ENCODE measurements around the gene CHST10. TPM values are rescaled to one million over a fixed set of nuclear protein-coding genes. Genes with fewer than 3 reads are reported as not detected.
"Not testable (repeated sequence)": the region's sequence is repeated elsewhere in the genome, so short reads cannot be mapped to it uniquely, and the experiment has no call there.

The CHST10 gene
- polyA plus RNA-seq, 10 donors = 9.9 to 15.9 (median 11.2) TPM

GRCh38 chr2:100395532-100396350, 21.7 kb downstream of the CHST10 start:
- DNase-seq = no peak

GRCh38 chr2:100394111-100394641, 23.3 kb downstream of the CHST10 start:
- no peak for DNase-seq

GRCh38 chr2:100393362-100393761, 24.1 kb downstream of the CHST10 start:
- DNase-seq = no peak

- no peak for DNase-seq
Observed at GRCh38 chr2:100392715-100393114, 24.8 kb downstream of the CHST10 start.

GRCh38 chr2:100391735-100392515, 25.5 kb downstream of the CHST10 start:
- DNase-seq = no peak

DNA sequence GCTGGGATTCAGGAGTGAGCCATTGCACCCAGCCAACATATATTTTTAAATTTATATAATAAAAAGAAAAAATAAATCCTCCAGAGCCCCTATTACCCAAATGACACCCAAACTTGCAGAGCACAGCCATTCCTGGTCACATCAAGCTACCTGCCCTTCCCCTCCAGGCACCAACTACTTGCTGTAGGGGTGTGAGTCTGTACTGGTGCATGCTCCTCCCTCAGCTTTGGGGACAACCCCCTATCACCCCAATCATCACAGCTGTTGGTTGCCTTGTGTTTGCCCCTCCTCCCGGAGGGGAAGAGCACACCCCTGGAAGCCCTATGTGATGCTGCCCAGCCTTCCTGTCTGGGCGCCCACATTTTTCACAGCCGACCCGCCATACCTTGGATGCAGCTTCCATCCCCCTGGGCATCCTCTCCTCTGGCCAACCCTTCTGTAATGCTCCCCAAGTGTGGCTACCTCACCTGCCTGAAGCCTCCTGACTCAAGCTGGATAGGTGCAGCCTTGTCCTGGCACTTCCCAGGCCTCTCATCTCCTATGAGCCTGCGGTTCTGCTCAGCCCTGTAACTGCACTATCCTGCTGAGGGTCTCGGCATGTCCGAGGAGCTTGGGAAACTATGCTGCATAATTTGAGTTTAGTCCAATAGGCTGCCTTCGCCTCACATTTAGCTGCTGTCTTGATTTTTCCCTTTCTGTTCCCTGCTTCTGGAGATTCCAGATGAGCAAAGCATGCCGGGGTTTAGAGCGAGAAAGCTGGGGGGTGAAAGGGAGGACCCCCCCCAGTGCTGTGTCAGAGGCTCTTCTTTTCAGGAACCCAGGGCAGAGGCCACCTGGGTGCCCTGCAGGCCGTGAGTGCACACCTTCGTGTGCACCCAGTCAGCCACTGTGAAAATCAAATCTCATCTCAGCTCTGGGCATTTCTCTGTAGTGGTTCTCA, 27.2 kb downstream of the CHST10 start:
- no peak for DNase-seq

- no peak for DNase-seq
Observed at GRCh38 chr2:100388703-100389102, 28.8 kb downstream of the CHST10 start.

GRCh38 chr2:100383954-100384353, 33.5 kb downstream of the CHST10 start:
- no peak for DNase-seq

- DNase-seq = no peak
Observed at GRCh38 chr2:100383306-100383705, 34.2 kb downstream of the CHST10 start.

- peak; percentile 53 to 71 (median 66) for DNase-seq
Observed at GRCh38 chr2:100381240-100381639, 36.2 kb downstream of the CHST10 start.

DNA sequence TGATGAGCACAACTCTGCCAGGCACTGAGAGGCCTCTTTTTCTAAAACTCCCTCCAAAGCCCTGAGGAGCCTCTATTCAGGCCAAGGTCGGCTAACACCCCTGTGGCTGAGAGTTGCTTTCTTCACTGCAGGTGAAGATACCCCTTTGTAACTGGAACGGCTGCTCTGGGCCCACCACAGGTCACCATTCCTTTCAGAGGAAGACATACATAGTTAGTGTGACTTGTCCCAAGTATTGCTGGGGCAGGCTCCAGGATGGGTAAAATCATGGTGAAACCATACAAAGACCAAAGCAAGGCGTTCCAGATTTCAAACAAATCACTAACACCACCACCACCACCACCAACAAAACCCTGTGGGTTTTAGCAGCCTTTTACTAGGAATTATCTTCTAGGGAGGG, 36.8 kb downstream of the CHST10 start:
- DNase-seq = no peak

DNA sequence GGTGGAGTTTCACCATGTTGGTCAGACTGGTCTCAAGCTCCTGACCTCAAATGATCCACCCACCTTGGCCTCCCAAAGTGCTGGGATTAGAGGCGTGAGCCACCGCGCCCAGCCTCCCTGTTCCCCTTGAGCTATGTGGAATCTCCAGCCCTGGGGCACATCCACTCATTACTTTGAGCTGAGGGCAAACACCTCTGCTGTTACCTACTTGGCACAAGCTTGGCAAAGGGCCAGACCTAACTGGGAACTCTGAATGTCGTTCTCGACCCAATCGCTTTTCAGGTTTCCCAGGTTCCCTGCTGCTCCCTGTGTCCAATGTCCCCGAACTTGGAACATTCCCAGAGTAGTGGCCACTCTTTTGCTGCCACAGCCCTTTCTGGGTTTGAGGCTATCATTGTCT, 40.6 kb downstream of the CHST10 start:
- DNase-seq = no peak

DNA sequence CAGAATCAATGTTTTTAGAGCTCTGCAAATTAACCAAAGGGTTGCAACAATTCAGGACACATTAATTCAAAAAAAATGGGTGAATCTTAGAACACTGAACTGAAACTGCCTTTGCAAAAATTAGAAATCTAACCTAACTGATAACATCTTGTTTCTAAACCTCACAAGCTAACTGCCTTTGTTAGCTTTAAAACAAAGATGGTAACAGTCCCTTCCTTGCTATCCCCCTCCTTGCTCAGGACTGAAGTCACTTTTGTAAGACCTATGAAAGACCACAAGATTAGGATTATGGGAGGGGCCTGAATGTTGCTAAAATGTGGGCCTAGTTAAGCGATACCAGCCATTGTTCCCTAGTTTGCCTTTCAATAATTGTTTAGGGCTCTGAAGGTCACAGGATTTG, 50.3 kb downstream of the CHST10 start:
- DNase-seq = no peak

DNA sequence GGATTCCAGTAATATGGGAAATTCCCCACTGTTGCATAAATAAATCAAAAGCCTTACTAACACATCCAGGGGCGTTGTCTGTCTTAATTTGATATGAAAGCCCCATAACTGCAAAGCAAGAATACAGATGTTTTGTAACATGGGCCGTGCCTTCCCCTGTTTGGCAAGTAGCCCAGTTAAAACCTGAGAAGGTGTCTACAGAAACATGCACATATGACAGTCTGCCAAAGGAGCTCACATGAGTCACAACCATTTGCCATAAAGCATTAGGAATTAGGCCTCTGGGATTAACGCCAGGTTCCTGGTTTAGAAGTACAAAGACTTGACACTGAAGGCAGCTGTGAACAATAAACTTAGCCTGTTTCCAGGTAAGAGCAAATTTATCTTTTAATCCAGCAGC, 52.0 kb downstream of the CHST10 start:
- peak; percentile 12 to 54 (median 30) for DNase-seq

- not testable (repeated sequence) for DNase-seq
Observed at GRCh38 chr2:100362269-100362668, 55.2 kb downstream of the CHST10 start.

DNA sequence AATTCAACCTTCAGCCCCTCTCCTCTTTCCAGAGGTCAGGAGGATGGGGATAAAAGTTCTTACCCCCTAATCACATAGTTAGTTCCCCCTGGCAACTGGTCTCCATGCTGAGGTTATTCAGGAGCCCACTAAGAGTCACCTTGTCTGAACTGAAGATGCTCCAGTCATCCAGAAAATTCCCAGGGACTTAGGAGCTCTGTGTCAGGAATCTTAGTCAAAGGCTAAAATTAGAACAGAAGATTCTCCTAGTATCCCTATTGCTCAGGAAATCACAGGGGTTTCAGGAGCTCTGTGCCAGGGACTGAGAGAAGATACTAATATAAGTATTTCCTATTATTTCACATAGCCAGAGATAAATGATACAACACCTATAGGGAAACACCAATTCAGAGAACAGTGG, 57.9 kb downstream of the CHST10 start:
- no peak for DNase-seq

DNA sequence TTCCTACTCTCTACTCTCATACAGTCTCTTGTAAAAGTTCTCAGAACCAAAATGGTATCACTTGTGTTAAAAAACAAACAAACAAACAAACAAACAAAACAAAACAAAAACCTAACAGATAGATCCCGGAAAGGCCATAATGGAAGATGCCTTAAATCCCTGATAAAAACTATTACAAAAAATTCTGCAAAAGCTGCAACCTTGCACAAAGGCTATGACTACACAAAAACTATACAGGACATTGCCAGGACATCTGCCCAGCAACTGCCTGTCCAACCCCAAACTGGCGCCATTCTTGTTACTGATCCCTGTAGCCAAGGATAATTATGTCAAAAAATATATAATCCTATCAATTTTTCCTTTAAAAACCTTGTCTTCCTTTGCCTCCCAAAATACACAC, 58.9 kb downstream of the CHST10 start:
- DNase-seq = no peak

- DNase-seq = no peak
Observed at GRCh38 chr2:100352521-100352920, 64.9 kb downstream of the CHST10 start.

DNA sequence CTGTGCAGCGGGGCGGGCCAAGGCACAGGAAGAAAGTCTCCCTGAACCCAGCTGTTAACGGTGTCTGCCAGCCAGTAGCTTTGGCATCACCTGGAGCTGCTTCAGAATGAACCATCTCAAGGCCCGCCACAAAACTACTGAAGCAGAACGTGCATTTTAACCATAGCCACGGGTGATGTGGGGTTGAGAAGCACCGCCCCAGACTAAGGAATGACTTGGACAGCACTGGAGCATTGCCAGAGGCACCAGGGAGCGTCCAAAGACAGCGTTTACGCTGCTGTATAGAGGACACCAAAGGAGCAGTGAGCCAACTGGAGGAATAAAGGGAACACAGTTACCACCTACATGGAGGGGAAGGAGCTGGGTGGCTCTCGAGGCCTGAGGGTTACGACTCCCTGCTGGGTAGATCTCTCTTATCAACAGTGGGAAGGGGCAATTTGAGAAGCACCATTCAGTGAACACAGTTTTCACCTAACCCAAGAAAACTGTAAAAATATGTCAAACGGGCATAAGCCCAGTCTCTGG, 66.7 kb downstream of the CHST10 start:
- DNase-seq = no peak

DNA sequence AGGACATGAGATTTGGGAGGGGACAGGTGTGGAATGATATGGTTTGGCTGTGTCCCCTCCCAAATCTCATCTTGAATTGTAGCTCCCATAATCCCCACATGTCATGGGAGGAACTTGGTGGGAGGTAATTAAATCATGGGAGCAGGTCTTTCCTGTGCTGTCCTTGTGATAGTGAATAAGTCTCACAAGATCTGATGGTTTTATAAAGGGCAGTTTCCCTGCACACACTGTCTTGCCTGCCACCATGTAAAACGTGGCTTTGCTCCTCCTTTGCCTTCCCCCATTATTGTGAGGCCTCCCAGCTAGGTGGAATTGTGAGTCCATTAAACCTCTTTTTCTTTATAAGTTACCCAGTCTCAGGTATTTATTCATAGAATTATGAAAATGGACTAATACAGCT, 72.3 kb downstream of the CHST10 start:
- not testable (repeated sequence) for DNase-seq

DNA sequence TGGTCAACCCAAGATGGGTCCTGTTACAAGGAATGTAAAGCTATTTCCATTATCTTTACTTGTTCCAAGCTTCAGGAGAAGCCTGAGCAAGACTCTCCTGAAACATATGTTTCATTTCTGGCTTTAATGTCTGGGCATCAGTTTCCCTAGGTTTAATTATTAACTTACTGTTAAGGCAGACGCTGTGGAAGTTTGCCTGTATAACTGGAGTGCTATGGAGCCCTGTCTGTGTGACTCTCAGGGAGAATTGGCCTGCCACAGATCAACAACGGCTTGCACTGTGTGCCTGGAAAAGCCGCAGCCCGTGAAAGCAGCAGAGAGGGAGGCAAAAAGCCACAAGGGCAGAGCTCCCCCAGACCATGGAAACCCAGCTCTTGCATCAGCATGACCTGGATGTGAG, 73.0 kb downstream of the CHST10 start:
- no peak for DNase-seq
